NOMO-1 (cell line): Measurements from ENCODE around the gene APOE.
A peak's percentile ranks its signal among the peaks of the same experiment; 100 is the strongest.
"Not testable (repeated sequence)": the region's sequence is repeated elsewhere in the genome, so short reads cannot be mapped to it uniquely, and the experiment has no call there.

ENCODE experiments used
- DNase-seq, 2 experiments: peaks; one replicate each; lab custom pipeline; 2025; ENCODE audit not compliant: unreplicated experiment in 2 of 2; lab: John Stamatoyannopoulos, UW

Gene APOE

DNA sequence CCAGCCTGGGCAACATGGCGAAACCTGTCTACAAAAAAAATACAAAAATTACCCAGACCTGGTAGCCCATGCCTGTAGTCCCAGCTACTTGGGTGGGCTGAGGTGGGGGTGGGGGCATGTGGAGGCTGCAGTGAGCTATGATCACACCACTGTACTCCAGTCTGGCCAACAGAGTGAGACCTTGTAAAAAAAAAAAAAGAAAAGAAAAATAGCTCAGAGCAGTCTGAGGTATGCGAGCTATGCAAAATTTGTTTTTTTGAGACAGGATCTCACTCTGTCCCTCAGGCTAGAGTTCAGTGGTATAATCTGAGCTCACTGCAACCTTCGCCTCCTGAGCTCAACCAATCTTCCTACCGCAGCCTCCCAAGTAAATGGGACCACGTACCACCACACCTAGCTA lies 21.7 kb upstream of the APOE start:
- no peak for DNase-seq

DNA sequence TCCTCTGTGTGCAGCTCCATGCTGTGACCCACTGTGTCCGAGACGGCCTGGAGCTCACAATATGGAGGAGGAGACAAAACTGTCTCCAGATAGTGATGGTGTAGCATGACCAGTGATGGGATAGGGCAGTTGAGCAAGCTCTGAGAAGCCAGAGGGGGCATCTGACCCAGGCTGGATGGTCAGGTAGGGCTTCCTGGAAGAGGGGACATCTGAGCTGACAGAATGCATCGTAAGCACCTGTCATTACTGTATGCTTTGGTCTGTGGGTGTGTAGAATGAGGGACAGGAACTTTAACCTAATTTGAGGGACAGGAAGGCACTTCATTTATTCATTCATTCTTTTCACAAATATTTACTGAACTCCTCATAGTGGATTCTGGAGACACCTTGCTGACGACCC lies 21.0 kb upstream of the APOE start:
- DNase-seq, result no peak

DNA sequence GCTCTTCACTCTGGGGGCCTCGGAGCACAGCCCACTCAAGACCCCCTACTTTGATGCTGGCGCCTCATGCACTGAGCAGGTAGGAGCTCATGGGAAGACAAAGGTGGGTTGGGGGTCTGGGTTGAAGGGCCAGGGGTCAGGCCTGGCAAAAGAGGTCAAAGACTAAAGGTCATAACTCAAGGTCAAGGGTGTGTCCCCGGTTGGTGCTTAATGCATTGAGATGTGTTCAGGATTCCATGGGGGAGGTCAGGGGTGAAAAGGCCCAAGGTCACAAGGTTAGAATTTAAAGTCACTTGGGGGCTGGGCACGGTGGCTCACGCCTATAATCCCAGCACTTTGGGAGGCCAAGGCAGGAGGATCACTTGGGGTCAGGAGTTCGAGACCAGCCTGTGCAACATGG lies 19.5 kb upstream of the APOE start:
- no peak for DNase-seq

DNA sequence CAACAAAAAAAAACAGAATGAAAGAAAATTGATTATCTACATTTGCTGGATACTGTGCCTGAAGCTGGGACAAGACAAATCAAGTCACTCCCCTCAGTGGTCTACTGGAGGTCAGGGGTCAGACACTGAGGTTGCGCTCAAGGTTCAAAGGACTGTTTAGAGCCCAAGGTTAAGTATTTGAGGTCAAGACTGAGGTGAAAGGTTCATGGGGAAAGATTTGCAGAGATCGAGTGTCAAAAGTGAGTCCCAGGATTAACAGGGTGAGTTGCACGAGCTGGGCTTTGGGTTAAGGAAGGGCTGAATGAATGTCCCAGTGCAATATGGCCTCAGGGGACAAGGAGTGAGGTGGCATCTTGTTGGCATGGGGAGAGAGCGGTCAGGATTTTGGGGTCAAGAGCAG lies 17.9 kb upstream of the APOE start:
- no peak for DNase-seq

DNA sequence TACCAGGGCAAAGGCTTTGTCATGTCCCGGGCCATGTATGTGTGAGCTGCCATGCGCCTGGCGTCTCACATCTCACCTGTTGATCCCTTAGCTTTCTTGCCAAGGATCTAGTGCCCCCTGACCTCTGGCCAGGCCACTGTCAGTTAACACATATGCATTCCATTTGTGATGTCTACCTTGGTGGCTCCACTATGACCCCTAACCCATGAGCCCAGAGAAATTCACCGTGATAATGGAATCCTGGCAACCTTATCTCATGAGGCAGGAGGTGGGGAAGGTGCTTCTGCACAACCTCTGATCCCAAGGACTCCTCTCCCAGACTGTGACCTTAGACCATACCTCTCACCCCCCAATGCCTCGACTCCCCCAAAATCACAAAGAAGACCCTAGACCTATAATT lies 17.3 kb upstream of the APOE start:
- DNase-seq, result not testable (repeated sequence)

DNA sequence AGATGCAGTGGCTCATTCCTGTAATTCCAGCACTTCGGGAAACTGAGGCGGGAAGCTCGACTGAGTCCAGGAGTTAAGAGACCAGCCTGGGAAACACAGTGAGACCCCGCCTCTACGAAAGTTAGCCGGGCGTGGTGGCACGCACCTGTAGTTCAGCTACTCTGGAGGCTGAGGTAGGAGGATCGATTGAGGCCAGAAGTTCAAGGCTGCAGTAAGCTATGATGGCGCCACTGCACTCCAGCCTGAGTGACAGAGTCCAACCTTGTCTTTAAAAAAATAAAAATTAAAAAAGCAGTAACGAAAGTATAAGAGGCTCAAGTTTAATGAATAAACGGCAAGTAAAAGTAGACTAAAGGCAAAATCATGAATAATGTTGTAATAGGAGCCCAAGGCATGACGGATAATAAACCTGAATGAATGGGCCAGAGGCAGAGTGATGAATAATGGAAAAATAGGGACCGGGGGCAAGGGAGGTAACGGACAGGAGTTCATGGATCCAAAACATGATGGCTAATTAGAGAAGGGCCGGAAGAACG lies 15.7 kb upstream of the APOE start:
- no peak for DNase-seq

DNA sequence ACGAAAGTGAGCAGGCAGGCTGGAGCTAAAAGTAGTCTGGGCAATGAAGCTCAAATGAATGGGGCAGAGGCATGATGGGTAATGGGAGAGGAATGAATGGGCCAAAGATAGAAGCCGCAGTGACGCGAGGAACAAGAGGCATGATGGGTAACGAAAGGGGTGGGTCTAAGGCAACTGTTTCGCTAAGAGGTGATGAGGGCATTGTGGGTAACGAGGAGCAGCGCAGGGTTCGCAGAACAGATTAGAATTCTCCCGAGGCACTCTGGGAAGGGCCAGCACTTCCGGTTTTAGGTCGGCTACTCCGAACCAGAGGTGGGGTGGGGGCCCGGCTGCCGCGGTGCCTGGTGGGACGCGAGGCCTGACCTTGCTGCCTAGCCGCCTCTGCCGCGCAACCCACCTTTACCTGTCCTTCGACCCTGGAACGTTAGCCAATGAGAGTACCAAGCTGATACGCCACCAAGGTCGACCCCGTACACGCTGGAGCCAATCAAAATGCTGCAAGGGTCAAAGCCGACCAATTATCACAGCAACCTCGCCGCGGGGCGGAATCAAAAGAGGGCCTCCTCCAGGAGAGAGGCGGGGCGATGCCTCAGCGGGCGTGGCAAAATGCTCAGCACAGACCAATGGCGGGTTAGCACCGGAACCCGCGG lies 15.1 kb upstream of the APOE start:
- DNase-seq, result peak; percentile 100

DNA sequence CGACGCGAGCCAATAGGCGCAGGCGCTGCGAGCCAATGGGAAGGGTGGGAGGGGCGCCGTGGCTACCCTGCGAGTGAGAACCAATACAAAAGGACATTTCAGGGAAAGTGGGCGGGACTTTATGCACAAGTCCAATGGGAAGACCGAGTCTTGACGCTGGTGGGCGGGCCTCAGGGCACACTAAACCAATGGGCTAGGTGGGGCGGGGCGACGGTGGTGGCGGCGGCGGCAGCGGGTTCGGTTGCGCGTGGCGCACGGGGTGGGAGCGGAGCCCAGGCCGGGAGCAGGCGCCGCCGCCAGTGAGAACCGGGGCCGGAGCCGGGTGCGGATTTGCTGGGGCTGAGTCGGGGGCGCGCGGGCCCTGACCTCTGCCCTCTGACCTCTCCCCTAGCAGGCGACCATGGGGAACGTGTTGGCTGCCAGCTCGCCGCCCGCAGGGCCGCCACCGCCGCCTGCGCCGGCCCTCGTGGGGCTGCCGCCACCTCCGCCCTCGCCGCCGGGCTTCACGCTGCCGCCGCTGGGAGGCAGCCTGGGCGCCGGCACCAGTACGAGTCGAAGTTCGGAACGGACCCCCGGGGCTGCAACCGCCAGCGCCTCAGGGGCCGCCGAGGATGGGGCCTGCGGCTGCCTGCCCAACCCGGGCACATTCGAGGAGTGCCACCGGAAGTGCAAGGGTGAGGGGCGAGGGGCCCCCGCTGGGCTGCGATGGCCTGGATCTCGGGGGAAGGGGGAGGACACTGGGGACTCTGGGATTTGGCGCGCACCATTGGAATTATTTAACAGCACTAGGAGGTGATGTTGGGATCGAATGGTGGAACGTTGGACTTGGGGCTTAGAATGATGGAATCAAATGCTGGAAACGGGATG lies 14.3 kb upstream of the APOE start, which contains the start of gene TOMM40:
TSS of gene TOMM40 (plus strand) at position 239 of the 867 bp plus-strand sequence. CDS start at position 401, 162 bp downstream.
- DNase-seq, result peak; percentile 100

DNA sequence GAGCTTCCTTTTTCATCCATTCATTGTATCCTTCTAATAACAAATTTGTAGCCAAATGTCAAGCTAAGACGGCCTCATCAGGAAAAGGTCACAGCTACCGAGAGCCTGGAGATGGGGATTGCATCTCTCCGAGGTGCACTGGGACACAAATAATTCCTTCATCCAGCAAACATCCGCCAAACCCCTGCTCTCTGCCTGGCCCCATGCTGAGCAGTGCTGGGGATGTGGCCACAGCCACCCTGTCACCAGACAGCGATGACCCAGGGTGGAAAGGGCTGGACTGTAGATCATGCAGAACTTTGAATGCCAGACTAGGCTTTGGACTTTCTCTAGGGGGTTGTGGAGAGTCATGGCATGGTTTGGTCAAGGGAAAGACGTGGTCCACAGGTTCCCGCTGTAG lies 12.7 kb upstream of the APOE start:
- no peak for DNase-seq

DNA sequence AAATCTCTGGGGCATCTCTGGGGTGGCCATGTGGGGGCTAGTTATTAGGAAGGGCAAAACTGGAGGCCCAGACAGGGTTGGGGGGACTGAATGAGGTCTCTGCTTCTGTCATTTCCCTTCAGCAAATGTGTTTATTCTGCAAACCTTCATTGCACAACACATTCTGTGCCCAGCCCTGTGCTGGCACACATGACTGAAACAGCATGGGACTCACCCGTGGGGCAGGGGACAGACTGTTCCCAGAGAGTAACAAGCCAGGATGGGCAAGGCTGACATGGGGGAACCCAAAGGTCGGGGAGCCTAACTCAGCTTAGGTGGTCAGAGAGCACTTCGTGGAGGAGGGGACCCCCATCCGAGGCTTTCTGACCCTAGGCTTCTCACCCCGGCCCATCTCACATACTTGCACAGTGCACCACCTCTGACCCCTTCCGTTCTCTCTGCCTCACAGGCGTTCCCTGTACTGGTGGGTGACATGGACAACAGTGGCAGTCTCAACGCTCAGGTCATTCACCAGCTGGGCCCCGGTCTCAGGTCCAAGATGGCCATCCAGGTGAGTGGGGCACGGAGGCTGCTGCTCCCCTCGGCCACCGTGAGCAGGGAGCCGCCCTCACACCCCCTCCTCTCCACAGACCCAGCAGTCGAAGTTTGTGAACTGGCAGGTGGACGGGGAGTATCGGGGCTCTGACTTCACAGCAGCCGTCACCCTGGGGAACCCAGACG lies 12.1 kb upstream of the APOE start:
- DNase-seq, result no peak

DNA sequence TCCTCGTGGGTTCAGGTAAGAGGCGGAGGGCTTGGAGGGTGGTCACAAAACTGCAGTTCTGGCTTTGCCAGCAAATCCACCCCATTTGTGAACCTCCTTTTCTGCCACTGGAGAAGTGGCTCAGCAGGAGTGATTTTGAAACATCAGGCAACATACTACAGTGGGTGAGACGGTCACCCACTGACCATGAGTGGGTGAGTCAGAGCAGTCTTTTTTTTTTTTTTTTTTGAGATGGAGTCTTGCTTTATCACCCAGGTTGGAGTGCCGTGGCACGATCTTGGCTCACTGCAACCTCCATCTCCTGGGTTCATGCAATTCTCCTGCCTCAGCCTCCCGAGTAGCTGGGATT lies 11.6 kb upstream of the APOE start:
- DNase-seq, result no peak

DNA sequence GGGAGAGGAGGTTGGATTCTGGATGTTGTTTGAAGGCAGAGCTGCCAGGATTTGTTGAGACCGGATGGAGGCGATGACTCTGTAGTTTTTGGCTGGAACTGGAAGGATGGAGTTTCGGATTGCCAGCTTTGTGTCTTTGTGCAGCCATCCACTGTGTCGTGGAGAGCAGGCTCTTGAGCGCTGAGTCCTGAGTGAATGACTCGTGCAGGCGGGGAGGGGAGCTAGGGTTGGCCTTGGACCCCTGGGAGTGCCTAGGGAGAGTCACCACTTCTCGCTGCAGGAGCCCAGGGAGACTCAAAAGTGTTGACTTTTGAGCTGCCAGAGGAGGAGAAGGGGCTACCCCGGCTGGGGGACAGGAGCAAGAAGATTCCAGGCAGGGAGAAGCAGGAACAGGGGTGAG lies 10.7 kb upstream of the APOE start:
- DNase-seq, result no peak

DNA sequence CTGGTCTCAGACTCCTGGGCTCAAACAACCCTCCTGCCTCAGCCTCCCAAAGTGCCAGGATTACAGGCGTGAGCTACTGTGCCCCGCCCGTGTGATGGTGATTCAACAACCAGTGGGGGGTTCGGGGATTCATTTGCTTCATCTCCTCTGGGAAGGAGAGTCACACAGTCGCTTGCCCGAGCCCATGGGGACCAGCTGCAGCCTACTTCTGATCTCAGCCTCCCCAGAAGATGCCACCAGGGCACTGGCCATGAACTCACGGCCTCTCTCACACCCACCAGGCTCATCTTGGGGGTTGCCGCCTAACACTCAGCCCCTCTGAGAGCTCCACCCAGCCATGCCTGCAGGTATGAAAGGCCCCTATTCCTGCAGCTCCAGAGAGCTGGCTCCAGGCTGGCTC lies 7.8 kb upstream of the APOE start:
- DNase-seq, result no peak

DNA sequence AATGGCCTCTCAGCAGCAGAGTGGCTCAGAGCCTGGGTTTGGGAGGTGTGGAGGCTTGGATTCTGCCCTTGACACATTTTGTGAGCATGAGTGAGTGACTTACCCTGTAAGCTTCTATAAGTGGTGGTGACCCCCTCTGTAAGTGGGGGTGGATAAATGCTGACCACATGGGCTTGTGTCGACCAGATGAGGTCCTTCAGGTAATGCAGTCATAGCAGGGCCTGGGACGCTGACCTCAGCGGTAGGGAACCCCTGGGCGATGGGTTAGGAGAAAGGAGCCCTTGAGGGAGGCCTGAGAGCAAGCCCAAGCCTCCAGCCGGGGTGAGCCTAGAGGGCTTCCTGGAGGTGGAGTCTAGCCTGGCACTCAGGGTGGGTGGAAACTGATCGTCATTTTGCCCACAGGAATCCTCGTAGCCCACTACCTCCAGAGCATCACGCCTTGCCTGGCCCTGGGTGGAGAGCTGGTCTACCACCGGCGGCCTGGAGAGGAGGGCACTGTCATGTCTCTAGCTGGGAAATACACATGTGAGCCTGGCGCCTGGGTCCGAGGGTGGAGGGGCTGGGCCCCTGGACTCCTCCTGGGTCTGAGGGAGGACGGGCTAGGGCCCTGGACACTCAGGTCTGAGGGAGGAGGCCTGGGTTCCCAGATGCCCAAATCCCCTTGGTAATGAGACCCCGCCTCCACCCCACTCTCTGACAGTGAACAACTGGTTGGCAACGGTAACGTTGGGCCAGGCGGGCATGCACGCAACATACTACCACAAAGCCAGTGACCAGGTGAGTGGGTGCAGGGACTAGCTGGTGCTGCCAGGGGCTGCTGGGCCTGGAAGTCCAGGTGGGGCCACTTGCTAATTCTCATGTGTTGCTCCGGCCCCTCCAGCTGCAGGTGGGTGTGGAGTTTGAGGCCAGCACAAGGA lies 5.0 kb upstream of the APOE start:
- DNase-seq, result no peak

DNA sequence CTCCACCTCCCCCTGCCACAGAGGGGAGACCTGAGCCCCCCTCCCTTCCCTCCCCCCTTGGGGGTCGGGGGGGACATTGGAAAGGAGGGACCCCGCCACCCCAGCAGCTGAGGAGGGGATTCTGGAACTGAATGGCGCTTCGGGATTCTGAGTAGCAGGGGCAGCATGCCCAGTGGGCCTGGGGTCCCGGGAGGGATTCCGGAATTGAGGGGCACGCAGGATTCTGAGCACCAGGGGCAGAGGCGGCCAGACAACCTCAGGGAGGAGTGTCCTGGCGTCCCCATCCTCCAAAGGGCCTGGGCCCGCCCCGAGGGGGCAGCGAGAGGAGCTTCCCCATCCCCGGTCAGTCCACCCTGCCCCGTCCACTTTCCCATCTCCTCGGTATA lies 2.4 kb upstream of the APOE start:
- DNase-seq, result no peak

DNA sequence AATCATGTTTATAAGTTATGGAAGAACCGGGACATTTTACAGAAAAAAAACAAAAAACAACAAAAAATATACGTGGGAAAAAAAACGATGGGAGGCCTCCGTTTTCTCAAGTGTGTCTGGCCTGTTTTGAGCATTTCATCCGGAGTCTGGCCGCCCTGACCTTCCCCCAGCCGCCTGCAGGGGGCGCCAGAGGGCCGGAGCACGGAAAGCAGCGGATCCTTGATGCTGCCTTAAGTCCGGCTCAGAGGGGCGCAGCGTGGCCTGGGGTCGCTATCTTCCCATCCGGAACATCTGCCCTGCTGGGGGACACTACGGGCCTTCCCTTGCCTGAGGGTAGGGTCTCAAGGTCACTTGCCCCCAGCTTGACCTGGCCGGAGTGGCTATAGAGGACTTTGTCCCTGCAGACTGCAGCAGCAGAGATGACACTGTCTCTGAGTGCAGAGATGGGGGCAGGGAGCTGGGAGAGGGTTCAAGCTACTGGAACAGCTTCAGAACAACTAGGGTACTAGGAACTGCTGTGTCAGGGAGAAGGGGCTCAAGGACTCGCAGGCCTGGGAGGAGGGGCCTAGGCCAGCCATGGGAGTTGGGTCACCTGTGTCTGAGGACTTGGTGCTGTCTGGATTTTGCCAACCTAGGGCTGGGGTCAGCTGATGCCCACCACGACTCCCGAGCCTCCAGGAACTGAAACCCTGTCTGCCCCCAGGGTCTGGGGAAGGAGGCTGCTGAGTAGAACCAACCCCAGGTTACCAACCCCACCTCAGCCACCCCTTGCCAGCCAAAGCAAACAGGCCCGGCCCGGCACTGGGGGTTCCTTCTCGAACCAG lies 1.8 kb upstream of the APOE start:
- peak; percentile 54 to 55 for DNase-seq

DNA sequence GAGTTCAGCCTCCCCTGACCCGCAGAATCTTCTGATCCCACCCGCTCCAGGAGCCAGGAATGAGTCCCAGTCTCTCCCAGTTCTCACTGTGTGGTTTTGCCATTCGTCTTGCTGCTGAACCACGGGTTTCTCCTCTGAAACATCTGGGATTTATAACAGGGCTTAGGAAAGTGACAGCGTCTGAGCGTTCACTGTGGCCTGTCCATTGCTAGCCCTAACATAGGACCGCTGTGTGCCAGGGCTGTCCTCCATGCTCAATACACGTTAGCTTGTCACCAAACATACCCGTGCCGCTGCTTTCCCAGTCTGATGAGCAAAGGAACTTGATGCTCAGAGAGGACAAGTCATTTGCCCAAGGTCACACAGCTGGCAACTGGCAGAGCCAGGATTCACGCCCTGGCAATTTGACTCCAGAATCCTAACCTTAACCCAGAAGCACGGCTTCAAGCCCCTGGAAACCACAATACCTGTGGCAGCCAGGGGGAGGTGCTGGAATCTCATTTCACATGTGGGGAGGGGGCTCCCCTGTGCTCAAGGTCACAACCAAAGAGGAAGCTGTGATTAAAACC lies 1.1 kb upstream of the APOE start:
- DNase-seq, result no peak

DNA sequence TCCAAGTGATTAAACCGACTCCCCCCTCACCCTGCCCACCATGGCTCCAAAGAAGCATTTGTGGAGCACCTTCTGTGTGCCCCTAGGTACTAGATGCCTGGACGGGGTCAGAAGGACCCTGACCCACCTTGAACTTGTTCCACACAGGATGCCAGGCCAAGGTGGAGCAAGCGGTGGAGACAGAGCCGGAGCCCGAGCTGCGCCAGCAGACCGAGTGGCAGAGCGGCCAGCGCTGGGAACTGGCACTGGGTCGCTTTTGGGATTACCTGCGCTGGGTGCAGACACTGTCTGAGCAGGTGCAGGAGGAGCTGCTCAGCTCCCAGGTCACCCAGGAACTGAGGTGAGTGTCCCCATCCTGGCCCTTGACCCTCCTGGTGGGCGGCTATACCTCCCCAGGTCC lies 2.0 kb downstream of the APOE start:
- no peak for DNase-seq

DNA sequence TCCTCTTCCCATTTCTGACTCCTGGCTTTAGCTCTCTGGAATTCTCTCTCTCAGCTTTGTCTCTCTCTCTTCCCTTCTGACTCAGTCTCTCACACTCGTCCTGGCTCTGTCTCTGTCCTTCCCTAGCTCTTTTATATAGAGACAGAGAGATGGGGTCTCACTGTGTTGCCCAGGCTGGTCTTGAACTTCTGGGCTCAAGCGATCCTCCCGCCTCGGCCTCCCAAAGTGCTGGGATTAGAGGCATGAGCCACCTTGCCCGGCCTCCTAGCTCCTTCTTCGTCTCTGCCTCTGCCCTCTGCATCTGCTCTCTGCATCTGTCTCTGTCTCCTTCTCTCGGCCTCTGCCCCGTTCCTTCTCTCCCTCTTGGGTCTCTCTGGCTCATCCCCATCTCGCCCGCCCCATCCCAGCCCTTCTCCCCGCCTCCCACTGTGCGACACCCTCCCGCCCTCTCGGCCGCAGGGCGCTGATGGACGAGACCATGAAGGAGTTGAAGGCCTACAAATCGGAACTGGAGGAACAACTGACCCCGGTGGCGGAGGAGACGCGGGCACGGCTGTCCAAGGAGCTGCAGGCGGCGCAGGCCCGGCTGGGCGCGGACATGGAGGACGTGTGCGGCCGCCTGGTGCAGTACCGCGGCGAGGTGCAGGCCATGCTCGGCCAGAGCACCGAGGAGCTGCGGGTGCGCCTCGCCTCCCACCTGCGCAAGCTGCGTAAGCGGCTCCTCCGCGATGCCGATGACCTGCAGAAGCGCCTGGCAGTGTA lies 2.7 kb downstream of the APOE start:
- DNase-seq, result no peak
